Frontal cortex (tissue), 4 donors: ENCODE results near the gene FLVCR2. TPM values are rescaled to one million over a fixed set of nuclear protein-coding genes. Genes with fewer than 3 reads are reported as not detected.

Experiments used
- DNase-seq, 2 donors: peaks; one replicate each; pipeline ENCODE4 v3.0.0; 2012; ENCODE audit warnings: low spot score in 2 of 2
- FAIRE-seq: peaks from 2 replicates; lab custom pipeline; 2012; peaks lifted over from hg19 to GRCh38; lab: Jason Lieb, UNC
- total RNA-seq: library from RNA; depleted of rRNA; stranded (reverse); fragments of >200 nt; gene quantifications from one replicate; pipeline ENCODE4 v1.2.3, GENCODE V29; 2014
- donor health status: control.
- donor health status: control.
- donor health status: control.

The FLVCR2 gene
- total RNA-seq, 1 donor from 2014 or later, result 2.9 TPM

GRCh38 chr14:75553761-75554364 is 24.6 kb upstream of the FLVCR2 start:
- FAIRE-seq (no peak), DNase-seq (no peak)

DNA sequence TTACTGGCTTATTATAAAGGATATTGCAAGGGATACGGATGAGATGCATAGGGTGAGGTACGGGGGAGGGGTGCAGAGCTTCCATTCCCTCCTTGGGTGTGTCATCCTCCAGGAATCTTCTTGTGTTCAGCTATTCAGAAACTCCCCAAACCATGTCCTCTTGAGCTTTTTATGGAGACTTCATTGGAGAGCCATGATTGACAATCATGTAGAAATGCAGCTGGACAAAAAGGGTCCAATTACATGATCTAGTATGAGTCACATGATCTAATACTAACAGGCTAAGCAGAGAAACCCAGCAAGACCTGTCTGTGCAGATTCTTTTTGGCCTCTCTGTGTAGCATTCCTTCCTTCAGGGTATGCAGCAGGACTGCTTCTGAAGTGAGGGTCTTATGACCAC is 23.9 kb upstream of the FLVCR2 start:
- DNase-seq (no peak), FAIRE-seq (no peak)

GRCh38 chr14:75558440-75558839 is 20.0 kb upstream of the FLVCR2 start:
- FAIRE-seq (no peak), DNase-seq (no peak)

DNA sequence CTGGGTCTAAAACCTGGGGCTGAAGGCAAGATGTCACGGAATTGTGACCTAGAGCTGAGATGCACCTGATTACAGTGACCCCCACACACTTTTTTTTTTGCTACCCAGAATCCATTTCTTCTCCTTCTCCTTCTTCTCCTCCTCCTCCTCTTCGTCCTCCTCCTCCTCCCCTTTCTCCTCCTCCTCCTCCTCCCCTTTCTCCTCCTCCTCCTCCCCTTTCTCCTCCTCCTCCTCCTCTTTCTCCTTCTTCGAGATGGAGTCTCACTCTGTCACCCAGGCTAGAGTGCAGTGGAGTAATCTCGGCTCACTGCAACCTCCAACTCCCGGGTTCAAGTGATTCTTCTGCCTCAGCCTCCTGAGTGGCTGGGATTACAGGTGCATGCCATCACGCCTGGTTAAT is 19.4 kb upstream of the FLVCR2 start:
- DNase-seq, result no peak
- FAIRE-seq, result no peak

GRCh38 chr14:75559451-75560222 is 18.8 kb upstream of the FLVCR2 start:
- no peak for DNase-seq

DNA sequence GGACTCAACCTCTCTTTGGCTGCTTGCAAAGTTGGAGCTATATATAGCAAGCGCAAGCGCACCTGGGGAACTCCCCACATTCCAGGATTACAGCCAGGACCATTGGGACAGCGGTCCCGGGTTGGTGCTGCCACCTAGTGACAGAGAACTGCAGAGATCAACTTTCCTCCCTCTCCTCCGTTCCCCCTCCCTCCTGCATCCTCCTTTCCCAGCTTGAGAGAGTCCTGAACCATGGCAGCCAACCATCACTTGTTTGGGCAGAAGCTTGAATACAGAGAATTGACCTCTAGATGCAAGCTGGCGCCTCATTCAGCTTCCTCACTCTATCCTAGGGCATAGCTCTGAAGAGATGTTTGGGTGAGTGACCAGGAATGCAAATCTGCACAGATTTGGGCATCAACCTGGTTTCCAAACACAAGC is 17.4 kb upstream of the FLVCR2 start:
- FAIRE-seq, result no peak

More at GRCh38 chr14:75559451-75560222, 18.8 kb upstream of the FLVCR2 start:
- no peak for FAIRE-seq

GRCh38 chr14:75562089-75562488 is 16.3 kb upstream of the FLVCR2 start:
- no peak for DNase-seq

More for the DNA sequence above, 17.4 kb upstream of the FLVCR2 start:
- peak; percentile 38 to 72 for DNase-seq

GRCh38 chr14:75562489-75562888 is 15.9 kb upstream of the FLVCR2 start:
- FAIRE-seq (no peak), DNase-seq (no peak)

More at GRCh38 chr14:75562089-75562488, 16.3 kb upstream of the FLVCR2 start:
- FAIRE-seq, result no peak

GRCh38 chr14:75563931-75564330 is 14.5 kb upstream of the FLVCR2 start:
- FAIRE-seq (no peak), DNase-seq (no peak)

DNA sequence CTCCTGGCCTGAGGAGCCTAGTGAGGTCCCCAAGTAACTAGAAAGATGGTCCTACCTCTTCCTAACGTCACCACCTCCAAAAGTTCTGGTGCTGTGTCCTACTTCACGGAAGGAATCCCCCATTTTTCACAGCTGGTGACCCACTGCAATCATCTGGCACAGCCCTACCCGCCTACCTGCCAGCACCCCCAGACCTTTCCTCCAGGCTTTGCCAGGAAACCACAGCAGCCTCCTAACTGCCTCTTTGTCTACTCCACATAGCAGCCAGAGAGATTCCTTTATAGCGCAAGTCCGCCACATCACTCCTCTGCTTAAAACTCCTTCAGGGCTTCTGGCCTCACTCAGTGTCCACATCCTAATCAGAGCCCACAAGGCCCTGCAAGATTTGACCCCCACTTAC is 13.4 kb upstream of the FLVCR2 start:
- no peak for DNase-seq
- FAIRE-seq, result no peak

GRCh38 chr14:75566321-75566720 is 12.1 kb upstream of the FLVCR2 start:
- no peak for FAIRE-seq
- DNase-seq, result no peak

GRCh38 chr14:75566752-75567151 is 11.7 kb upstream of the FLVCR2 start:
- no peak for DNase-seq
- no peak for FAIRE-seq

GRCh38 chr14:75568140-75568539 is 10.3 kb upstream of the FLVCR2 start:
- FAIRE-seq, result no peak

DNA sequence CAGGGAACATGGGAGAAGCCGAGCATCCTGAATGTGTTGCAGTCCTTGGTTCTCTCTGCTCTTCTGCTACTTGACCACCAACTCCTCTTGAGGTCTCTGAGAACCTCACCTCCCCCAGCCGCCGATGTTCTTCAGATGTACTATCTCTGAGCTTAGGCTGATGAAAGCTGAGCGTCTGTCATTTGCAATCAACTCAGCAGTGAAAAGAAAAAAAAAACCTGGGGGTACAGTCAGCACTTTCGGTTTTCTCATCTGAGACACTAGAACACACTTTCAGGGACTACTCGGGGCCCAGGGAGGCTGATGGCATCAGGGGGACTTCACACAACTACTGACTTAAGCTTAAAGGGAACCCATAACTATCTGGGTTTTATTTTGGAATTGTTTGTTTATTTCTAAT is 9.6 kb upstream of the FLVCR2 start:
- DNase-seq (no peak), FAIRE-seq (no peak)

More at GRCh38 chr14:75568140-75568539, 10.3 kb upstream of the FLVCR2 start:
- DNase-seq, result no peak

GRCh38 chr14:75570797-75571196 is 7.6 kb upstream of the FLVCR2 start:
- DNase-seq, result no peak
- no peak for FAIRE-seq

GRCh38 chr14:75572104-75572503 is 6.3 kb upstream of the FLVCR2 start:
- DNase-seq, result no peak
- no peak for FAIRE-seq

DNA sequence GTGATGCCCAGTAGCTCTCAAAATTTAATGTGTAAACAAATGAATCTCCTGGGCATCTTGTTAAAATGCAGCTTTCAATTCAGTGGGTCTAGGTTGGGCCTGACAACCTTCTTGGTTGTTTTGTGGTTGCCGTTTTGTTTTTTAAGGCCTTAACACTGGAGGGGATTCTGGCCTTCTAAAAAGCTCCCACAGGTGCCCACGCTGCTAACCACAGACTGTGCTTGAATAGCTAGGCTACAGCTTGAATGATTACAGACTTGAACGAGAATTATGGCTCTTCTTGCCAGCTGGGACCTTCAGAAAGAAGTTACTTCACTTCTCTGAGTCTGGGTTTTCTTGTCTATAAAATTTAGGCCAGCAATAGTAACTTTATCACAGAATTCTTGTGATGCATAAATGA is 1.3 kb upstream of the FLVCR2 start:
- no peak for DNase-seq
- no peak for FAIRE-seq

- DNase-seq (peak; percentile 75 to 80), FAIRE-seq (no peak)
Observed at GRCh38 chr14:75577729-75578101, 705 bp upstream of the FLVCR2 start.

GRCh38 chr14:75578786-75579337 is 442 bp downstream of the FLVCR2 start:
- FAIRE-seq, result no peak
- peak; percentile 30 to 63 for DNase-seq

DNA sequence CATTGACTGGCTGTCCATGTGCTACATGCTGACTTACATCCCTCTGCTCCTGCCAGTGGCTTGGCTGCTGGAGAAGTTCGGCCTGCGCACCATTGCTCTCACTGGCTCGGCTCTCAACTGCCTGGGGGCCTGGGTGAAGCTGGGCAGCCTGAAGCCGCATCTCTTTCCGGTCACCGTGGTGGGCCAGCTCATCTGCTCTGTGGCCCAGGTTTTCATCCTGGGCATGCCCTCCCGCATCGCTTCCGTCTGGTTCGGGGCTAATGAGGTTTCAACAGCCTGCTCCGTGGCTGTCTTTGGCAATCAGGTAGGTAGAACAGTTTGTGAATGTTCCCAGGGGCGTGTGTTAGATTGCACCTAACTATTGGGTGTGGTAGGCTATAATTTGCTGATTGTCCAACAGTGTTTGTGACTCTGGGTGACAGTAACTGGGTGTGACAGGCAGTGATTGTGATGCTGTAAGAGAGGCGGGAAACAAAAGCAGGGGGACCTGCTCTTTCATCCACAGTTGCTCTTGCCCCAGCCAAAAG is 981 bp downstream of the FLVCR2 start:
- FAIRE-seq (no peak), DNase-seq (no peak)

DNA sequence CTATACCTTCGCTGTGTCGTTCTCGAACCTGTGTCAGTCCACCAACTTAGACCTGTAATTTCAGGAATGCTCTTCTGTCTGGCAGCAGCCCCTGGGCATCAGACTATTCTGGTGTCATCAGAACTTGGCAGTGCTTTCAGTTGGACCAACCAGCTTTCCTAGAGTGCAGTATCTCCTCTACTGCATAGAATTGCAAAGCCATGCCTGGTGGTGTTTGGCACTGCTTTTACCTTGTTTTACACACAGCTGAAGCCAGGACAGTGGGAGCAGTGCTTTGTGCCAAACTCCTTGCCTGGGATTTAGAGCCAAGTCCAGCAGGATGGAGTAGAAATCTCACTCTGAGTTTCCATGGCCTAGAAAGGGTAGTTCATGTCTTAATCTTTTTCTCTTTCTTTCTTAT is 1.5 kb downstream of the FLVCR2 start:
- FAIRE-seq (no peak), DNase-seq (no peak)
